DMS114 treated with DMSO at 0.1 percent for 48 hours (cell line): ENCODE results near the gene EXPH5.

Source experiments
- DNase-seq: peaks from one replicate; lab custom pipeline; 2025; ENCODE audit not compliant: unreplicated experiment; lab: John Stamatoyannopoulos, UW

Gene EXPH5

GRCh38 chr11:108483163-108483562 lies 110.4 kb downstream of the EXPH5 start:
- DNase-seq = no peak

- DNase-seq = no peak
These were observed 118.7 kb downstream of the EXPH5 start for GRCh38 chr11:108474664-108475463.

GRCh38 chr11:108472681-108473080 lies 120.9 kb downstream of the EXPH5 start:
- DNase-seq = no peak

GRCh38 chr11:108468478-108468864 lies 125.1 kb downstream of the EXPH5 start:
- DNase-seq = no peak

- DNase-seq = peak; percentile 83
These were observed 126.3 kb downstream of the EXPH5 start, which contains the start of gene C11orf65 for GRCh38 chr11:108467091-108467823. Gene C11orf65, minus strand, starts transcription at chr11:108467529. Its CDS starts 5,970 bp downstream, at chr11:108461559.

- DNase-seq = no peak
These were observed 127.2 kb downstream of the EXPH5 start for GRCh38 chr11:108466405-108466804.
